ENCODE measurements around the gene PSIP1. TPM values are rescaled to one million over a fixed set of nuclear protein-coding genes. Genes with fewer than 3 reads are reported as not detected.

PSIP1 gene
- total RNA-seq, 1 experiment from 2014 or later, result 99.1 TPM

- TF ChIP-seq POLR2A (IDR thresholded peaks at IDR 0.05; ENCODE audit: borderline replicate concordance, extremely low read depth, insufficient read depth, insufficient read length), result no peak
- TF ChIP-seq RAD21 (IDR thresholded peaks at IDR 0.05; ENCODE audit: low read depth), result no peak
- TF ChIP-seq CBX3 (IDR thresholded peaks at IDR 0.05; ENCODE audit: low read depth), result no peak
- no peak for TF ChIP-seq EGR1 (IDR thresholded peaks at IDR 0.05; ENCODE audit: low read depth)
- no peak for TF ChIP-seq SIN3A (IDR thresholded peaks at IDR 0.05; ENCODE audit: low read depth)
- TF ChIP-seq SP1 (IDR thresholded peaks at IDR 0.05; ENCODE audit: low read depth), result no peak
- TF ChIP-seq CEBPB (IDR thresholded peaks at IDR 0.05; ENCODE audit: low read depth), result no peak
- no peak for TF ChIP-seq ZNF274 (IDR thresholded peaks at IDR 0.05; ENCODE audit: low read depth, low read length)
- no peak for TF ChIP-seq TCF7L2 (IDR thresholded peaks at IDR 0.05; ENCODE audit: borderline replicate concordance, extremely low read depth, insufficient read depth, insufficient read length)
- TF ChIP-seq EZH2phosphoT487 (IDR thresholded peaks at IDR 0.05; ENCODE audit: borderline replicate concordance), result no peak
- TF ChIP-seq, protein P1, sequence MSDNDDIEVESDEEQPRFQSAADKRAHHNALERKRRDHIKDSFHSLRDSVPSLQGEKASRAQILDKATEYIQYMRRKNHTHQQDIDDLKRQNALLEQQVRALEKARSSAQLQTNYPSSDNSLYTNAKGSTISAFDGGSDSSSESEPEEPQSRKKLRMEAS (IDR thresholded peaks at IDR 0.05), result no peak
Measured at GRCh38 chr9:15542624-15543023, 31.9 kb upstream of the PSIP1 start (continued).

GRCh38 chr9:15541872-15542271 is 31.1 kb upstream of the PSIP1 start:
- no peak overlapping the region for H2AFZ ChIP-seq (ENCODE audit: low read depth, low read length, poor library complexity, severe bottlenecking)
- H3K4me1 ChIP-seq (ENCODE audit: control insufficient read depth in 1 of 2, insufficient read depth in 2 of 2, low read length in 2 of 2), result 0 out of 4 replicates have a peak, but pooled peaks cover 0 to 2% of the 10 kb centered on the region in 2 experiments
- no peaks in the 10 kb centered on the region for H3K79me2 ChIP-seq (ENCODE audit: insufficient read depth, low read length)
- no peaks in the 10 kb centered on the region for H4K20me1 ChIP-seq (ENCODE audit: insufficient read depth)
- no peak for TF ChIP-seq SRF (IDR thresholded peaks at IDR 0.05; ENCODE audit: low read depth)
- no peak for TF ChIP-seq YY1 (IDR thresholded peaks at IDR 0.05; ENCODE audit: extremely low read depth, insufficient replicate concordance, low read depth, low read length)
- TF ChIP-seq, protein P2, sequence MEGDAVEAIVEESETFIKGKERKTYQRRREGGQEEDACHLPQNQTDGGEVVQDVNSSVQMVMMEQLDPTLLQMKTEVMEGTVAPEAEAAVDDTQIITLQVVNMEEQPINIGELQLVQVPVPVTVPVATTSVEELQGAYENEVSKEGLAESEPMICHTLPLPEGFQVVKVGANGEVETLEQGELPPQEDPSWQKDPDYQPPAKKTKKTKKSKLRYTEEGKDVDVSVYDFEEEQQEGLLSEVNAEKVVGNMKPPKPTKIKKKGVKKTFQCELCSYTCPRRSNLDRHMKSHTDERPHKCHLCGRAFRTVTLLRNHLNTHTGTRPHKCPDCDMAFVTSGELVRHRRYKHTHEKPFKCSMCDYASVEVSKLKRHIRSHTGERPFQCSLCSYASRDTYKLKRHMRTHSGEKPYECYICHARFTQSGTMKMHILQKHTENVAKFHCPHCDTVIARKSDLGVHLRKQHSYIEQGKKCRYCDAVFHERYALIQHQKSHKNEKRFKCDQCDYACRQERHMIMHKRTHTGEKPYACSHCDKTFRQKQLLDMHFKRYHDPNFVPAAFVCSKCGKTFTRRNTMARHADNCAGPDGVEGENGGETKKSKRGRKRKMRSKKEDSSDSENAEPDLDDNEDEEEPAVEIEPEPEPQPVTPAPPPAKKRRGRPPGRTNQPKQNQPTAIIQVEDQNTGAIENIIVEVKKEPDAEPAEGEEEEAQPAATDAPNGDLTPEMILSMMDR (IDR thresholded peaks at IDR 0.05 in 2 of 3, conservative IDR thresholded peaks at IDR 0.05 in 1 of 3; ENCODE audit: borderline replicate concordance in 1 of 3, insufficient read depth in 1 of 3, low read depth in 2 of 3, low read length in 2 of 3), result no peak
- no peak for TF ChIP-seq ZNF274 (IDR thresholded peaks at IDR 0.05; ENCODE audit: low read depth, low read length)
- no peaks in the 10 kb centered on the region for H3K27me3 ChIP-seq (ENCODE audit: insufficient read depth, low read length)
- no peak overlapping the region for H3K9ac ChIP-seq (ENCODE audit: low read length)
- H3K4me3 ChIP-seq (replicated peaks in 1 of 2; ENCODE audit: low read depth in 1 of 2, low read length in 2 of 2), result no peak overlapping the region
- no TSS peak for BruUV-seq (replicated peaks)
- no peaks in the 10 kb centered on the region for H3K36me3 ChIP-seq (ENCODE audit: control insufficient read depth in 1 of 2, insufficient read depth in 2 of 2, low read length in 2 of 2)
- H3K9me3 ChIP-seq (ENCODE audit: control insufficient read depth in 1 of 2, insufficient read depth in 1 of 2, low read depth in 1 of 2, low read length in 2 of 2), result 0 out of 4 replicates have a peak, but pooled peaks cover 0 to 3% of the 10 kb centered on the region in 2 experiments
- ATAC-seq (no peak), DNase-seq (ENCODE audit: low read depth, low spot score) (no peak)
- no peak overlapping the region for H3K27ac ChIP-seq (ENCODE audit: low read depth, low read length)
- RAD21 ChIA-PET (ENCODE audit: low non-redundant PET in 1 of 2, low total read pairs in 2 of 2, uncharacterized antibody in 2 of 2, unreplicated experiment in 2 of 2), result no interaction called here
- H3K9me2 ChIP-seq (ENCODE audit: insufficient read depth), result no peaks in the 10 kb centered on the region
- intact Hi-C loops (cut with micrococcal nuclease), result no loop called here
- CTCF ChIA-PET, result no interaction called here
- POLR2A ChIA-PET, result interaction anchor here (1.6 to 1.7 kb wide), 2 partner anchors 9 to 11 kb away, joined by 4 to 6 read pairs; partner anchors contain the start of gene CCDC171
- no peak overlapping the region for H3K4me2 ChIP-seq (ENCODE audit: low read length)
